WI38 (cell line): ENCODE data around the gene TBX2.

ENCODE experiments used
- H3K4me3 ChIP-seq: 2 replicates; pipeline ENCODE4 v1.5.1; 2011; ENCODE audit warnings: low read depth, mild to moderate bottlenecking, control low read depth, low read length
- CTCF ChIP-seq: IDR thresholded peaks from 2 replicates; pipeline ENCODE4 v1.5.1; 2012; ENCODE audit warnings: low read depth, mild to moderate bottlenecking, control low read depth, low read length

Gene TBX2

GRCh38 chr17:61360318-61360943 lies 39.2 kb upstream of the TBX2 start:
- no peak for TF ChIP-seq CTCF
- no peak overlapping the region for H3K4me3 ChIP-seq

DNA sequence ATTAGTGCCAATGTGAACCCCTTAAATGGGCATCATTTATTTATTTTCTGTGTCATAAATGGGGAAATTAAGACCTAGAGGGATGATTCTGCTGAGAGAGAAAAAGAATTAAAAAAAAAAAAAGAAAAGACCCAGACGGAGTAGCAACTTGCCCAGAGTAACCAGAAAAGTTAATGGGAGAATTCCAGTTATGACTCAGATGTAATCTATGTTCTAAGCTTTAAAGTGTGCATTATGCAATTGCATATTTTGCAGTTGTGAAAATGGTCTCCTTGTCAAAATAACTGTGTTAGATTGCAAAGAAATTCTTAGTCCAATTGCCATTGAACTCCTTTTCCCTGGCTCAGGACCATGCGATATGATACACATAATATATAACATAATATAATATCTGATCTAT lies 38.6 kb upstream of the TBX2 start:
- TF ChIP-seq CTCF = no peak
- no peak overlapping the region for H3K4me3 ChIP-seq

DNA sequence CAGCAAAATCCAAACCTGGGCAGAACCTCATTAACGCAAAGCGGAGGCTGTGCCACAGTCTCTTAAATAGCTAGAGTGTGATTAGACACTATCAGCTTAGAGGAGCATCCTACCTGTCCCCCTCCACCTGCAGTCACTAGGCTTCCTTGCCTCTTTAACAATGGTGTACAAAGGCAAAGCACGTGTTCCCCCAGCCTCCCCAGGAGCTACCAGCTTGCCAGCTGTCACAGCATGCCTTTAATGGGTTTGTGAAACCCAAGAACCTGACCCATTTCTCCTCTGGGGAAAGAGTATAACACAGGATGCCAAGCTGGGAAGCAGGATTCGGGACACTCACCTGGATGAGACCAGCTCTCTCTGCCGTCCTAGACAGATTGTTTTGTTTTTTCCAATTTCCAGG lies 37.2 kb upstream of the TBX2 start:
- H3K4me3 ChIP-seq = no peak overlapping the region
- TF ChIP-seq CTCF = no peak

DNA sequence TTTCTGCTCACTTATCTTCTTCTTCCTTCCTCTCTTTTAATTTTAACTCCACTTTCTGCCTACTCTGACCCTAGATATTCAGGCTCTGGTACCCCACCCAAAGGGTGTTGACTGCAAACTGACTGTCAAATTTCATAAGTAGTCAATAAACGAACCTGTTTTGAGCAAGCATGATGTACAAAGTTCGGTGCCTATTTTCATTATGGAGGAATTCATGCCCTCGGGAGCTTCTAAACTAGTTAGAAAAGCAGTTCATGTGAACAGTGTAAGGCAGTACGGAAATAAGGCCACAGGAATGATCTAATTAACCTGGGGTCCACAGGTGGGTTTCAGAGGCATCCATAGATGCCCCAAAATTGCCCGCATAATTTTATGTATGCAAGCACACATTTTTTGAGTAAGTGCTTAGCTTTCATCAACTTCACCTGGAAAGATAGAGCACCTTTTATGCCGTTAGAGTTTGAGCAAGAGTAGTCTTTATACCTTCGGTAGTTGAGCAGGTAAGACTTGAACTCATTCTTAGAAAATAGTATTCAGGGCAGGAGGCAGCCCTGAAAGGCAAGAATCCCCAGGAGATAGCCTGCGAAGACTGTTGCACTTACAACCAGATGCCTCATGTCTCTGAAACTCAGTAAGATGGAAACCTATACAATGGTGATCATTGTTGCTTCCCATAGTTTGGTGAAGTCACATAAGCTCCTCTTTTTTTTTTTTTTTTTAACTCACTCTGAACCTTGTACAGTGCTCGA lies 36.6 kb upstream of the TBX2 start:
- no peak overlapping the region for H3K4me3 ChIP-seq
- TF ChIP-seq CTCF = no peak

- H3K4me3 ChIP-seq = no peak overlapping the region
- TF ChIP-seq CTCF = no peak
Observed at GRCh38 chr17:61363601-61364462, 35.8 kb upstream of the TBX2 start.

- no peak for TF ChIP-seq CTCF
- H3K4me3 ChIP-seq = no peak overlapping the region
Observed at GRCh38 chr17:61364463-61364846, 35.2 kb upstream of the TBX2 start.
